PFSK-1 (cell line): ENCODE data around the gene OSER1.

Experiments used
- FOXP2 ChIP-seq: optimal IDR thresholded peaks from 2 replicates; pipeline ENCODE3; 2011; ENCODE audit warnings: borderline replicate concordance, control low read depth, inconsistent platforms; ENCODE audit not compliant: insufficient read depth; ENCODE audit errors: extremely low read length, extremely low read depth
- POLR2AphosphoS5 ChIP-seq: IDR thresholded peaks from 2 replicates; pipeline ENCODE4 v1.6.1; 2012; ENCODE audit warnings: low read depth, mild to moderate bottlenecking, control low read depth, low read length, moderate library complexity
- REST ChIP-seq, 2 experiments: IDR thresholded peaks; 2 replicates each; pipeline versions ENCODE4 v1.6.1 to v1.8.0; 2011 to 2012; ENCODE audit warnings: low read depth in 2 of 2, low read length in 2 of 2, control low read depth in 1 of 2, inconsistent platforms in 1 of 2, mild to moderate bottlenecking in 1 of 2, moderate library complexity in 1 of 2; ENCODE audit not compliant: insufficient read depth in 1 of 2
- SIN3A ChIP-seq: IDR thresholded peaks from 2 replicates; pipeline ENCODE4 v1.6.1; 2012; ENCODE audit warnings: mild to moderate bottlenecking, low read length, moderate library complexity, borderline replicate concordance; ENCODE audit not compliant: insufficient read depth
- TAF1 ChIP-seq: IDR thresholded peaks from 2 replicates; pipeline ENCODE4 v1.6.1; 2012; ENCODE audit warnings: low read length, control low read depth, borderline replicate concordance; ENCODE audit not compliant: insufficient read depth

- TF ChIP-seq POLR2AphosphoS5: no peak
- no peak for TF ChIP-seq SIN3A
- no peak for TF ChIP-seq TAF1
- no peak for TF ChIP-seq REST (IDR thresholded peaks at IDR 0.05; ENCODE audit: insufficient read depth in 1 of 2, low read depth in 2 of 2, low read length in 2 of 2)
- TF ChIP-seq FOXP2: no peak
These were observed 27.3 kb downstream of the OSER1 start for GRCh38 chr20:44183282-44183681.
